ENCODE data around the gene RTRAF. TPM values are rescaled to one million over a fixed set of nuclear protein-coding genes. Genes with fewer than 3 reads are reported as not detected.

The RTRAF gene
- total and polyA plus RNA-seq, 2 experiments from 2014 or later, result 150 to 729 TPM

GRCh38 chr14:52003324-52003723, 14.0 kb downstream of the RTRAF start:
- Histone ChIP-seq H3K27me3 (ENCODE audit: insufficient read depth) (no peaks in the 10 kb centered on the region), H2AFZ (no peak overlapping the region), H4K20me1 (replicated peaks; ENCODE audit: insufficient read depth) (no peaks in the 10 kb centered on the region; the same call in 1 of the 2 replicates), H3K4me3 (no peak overlapping the region), H3K4me1 (ENCODE audit: insufficient read depth) (peaks cover 20% of the 10 kb centered on the region), H3K4me2 (no peak overlapping the region), H3K79me2 (replicated peaks; ENCODE audit: insufficient read depth) (peaks cover 9% of the 10 kb centered on the region; the same call in 1 of the 2 replicates), H3K9me2 (ENCODE audit: insufficient read depth) (no peaks in the 10 kb centered on the region), H3K36me3 (ENCODE audit: insufficient read depth) (peaks cover 53% of the 10 kb centered on the region), H3F3A (replicated peaks; ENCODE audit: low read depth) (no peaks in the 10 kb centered on the region), H3K27ac (ENCODE audit: low read depth) (no peak overlapping the region)
- H3K36me3 Mint-ChIP-seq (ENCODE audit: low read depth), result peaks cover 86% of the 10 kb centered on the region
- ATAC-seq, result no peak
- H3K27ac Mint-ChIP-seq, result no peak overlapping the region
- no peaks in the 10 kb centered on the region for H3K9me3 Mint-ChIP-seq
- peaks cover 7% of the 10 kb centered on the region; the same call in 2 of the 3 replicates for H3K4me1 Mint-ChIP-seq
- H3K4me3 Mint-ChIP-seq, result no peak overlapping the region
- no peak for TF ChIP-seq NANOG (IDR thresholded peaks at IDR 0.05; ENCODE audit: borderline replicate concordance)
- no peak for TF ChIP-seq EZH2 (IDR thresholded peaks at IDR 0.05; ENCODE audit: low read depth, unreplicated experiment)
- no peak for TF ChIP-seq STAT1 (IDR thresholded peaks at IDR 0.05; ENCODE audit: unreplicated experiment)
- TF ChIP-seq ZNF331 (CRISPR knock-in tag; IDR thresholded peaks at IDR 0.05; ENCODE audit: low read depth), result no peak
- no peak for TF ChIP-seq POLR2AphosphoS5 (IDR thresholded peaks at IDR 0.05; ENCODE audit: low read depth)
- no peak for TF ChIP-seq REST (IDR thresholded peaks at IDR 0.05; ENCODE audit: unreplicated experiment)
- TF ChIP-seq JUNB (IDR thresholded peaks at IDR 0.05; ENCODE audit: unreplicated experiment), result no peak
- peaks cover 3% of the 10 kb centered on the region for H3K27me3 Mint-ChIP-seq (ENCODE audit: insufficient read depth, low read depth, poor library complexity)
- no peak for DNase-seq (ENCODE audit: low spot score)

- Histone ChIP-seq H3K27ac (ENCODE audit: low read depth) (no peak overlapping the region), H3K4me1 (ENCODE audit: insufficient read depth) (peaks cover 20% of the 10 kb centered on the region)
These were observed 16.3 kb downstream of the RTRAF start for GRCh38 chr14:52005625-52006024.

More at GRCh38 chr14:52005625-52006024, 16.3 kb downstream of the RTRAF start:
- Mint-ChIP-seq H3K4me3 (no peak overlapping the region), H3K36me3 (ENCODE audit: low read depth) (peaks cover 80% of the 10 kb centered on the region), H3K27ac (peak overlapping the region; percentile 27; the same call in 1 of the 2 replicates), H3K9me3 (no peaks in the 10 kb centered on the region), H3K27me3 (ENCODE audit: insufficient read depth, low read depth, poor library complexity) (peaks cover 3% of the 10 kb centered on the region), H3K4me1 (peaks cover 7% of the 10 kb centered on the region; the same call in 2 of the 3 replicates)
- Histone ChIP-seq H3K79me2 (replicated peaks; ENCODE audit: insufficient read depth) (no peaks in the 10 kb centered on the region; the same call in 1 of the 2 replicates), H3K27me3 (ENCODE audit: insufficient read depth) (no peaks in the 10 kb centered on the region), H3K9me2 (ENCODE audit: insufficient read depth) (no peaks in the 10 kb centered on the region), H3K4me2 (no peak overlapping the region), H3F3A (replicated peaks; ENCODE audit: low read depth) (no peaks in the 10 kb centered on the region), H2AFZ (no peak overlapping the region), H3K4me3 (no peak overlapping the region), H4K20me1 (replicated peaks; ENCODE audit: insufficient read depth) (peaks cover 6% of the 10 kb centered on the region; the same call in 1 of the 2 replicates), H3K36me3 (ENCODE audit: insufficient read depth) (peaks cover 58% of the 10 kb centered on the region)
- no peak for DNase-seq (ENCODE audit: low spot score)
- TF ChIP-seq CTCF (conservative IDR thresholded peaks at IDR 0.05; ENCODE audit: low read depth in 2 of 2) (no peak), ETS1 (IDR thresholded peaks at IDR 0.05) (no peak), CREB1 (CRISPR knock-in tag; IDR thresholded peaks at IDR 0.05; ENCODE audit: low read depth) (no peak)
- no peak for ATAC-seq
